Stimulated activated CD4-positive, alpha-beta T cell treated with anti-CD3 and anti-CD28 coated beads, Interleukin-1b, Interleukin-23, amount 100 ng/mL, for 48 hours (primary cell): ENCODE data around the gene DENND1A.

ENCODE experiments used
- DNase-seq: peaks from one replicate; pipeline ENCODE4 v3.0.0-alpha.2; 2020

DENND1A gene

DNA sequence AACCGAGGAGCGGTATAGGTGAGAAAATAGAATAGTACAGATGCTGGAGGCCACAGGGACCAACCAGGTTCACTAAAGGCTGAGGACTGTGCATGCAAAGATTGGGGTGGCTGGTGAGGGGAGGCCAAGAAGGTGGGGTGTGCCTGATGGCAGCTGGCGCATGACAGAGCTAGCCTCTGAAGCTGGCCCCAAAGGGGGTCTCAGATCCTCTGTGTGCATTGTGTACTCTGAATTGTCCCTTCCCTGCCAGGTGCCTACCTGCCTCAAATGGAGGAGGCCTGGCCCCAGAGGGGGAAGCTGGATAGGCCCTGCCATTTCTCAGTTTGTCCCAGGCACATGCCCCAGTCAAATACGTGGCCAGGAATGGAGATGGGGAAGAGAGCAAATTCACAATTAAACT lies 510.8 kb downstream of the DENND1A start:
- DNase-seq, result no peak

DNA sequence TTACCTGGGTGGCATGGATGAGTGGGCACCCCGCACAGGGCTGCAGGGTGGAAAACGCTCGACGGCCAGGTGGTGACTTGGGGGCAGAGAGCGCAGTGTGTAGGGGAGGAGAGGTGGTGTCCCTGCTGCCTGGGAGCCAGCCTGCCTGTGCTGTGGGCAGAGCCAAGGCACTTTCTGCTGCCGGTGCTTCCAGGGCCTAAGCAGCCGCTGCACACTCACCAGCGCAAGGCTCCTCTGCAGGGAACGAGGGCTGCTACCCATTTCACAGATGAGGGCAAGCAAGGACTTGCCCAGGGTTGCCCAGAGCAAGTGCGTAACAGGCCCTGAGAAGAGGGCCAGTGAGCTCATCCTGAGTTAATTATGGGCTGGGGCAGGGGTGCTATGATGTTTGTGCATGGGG lies 511.4 kb downstream of the DENND1A start:
- no peak for DNase-seq

DNA sequence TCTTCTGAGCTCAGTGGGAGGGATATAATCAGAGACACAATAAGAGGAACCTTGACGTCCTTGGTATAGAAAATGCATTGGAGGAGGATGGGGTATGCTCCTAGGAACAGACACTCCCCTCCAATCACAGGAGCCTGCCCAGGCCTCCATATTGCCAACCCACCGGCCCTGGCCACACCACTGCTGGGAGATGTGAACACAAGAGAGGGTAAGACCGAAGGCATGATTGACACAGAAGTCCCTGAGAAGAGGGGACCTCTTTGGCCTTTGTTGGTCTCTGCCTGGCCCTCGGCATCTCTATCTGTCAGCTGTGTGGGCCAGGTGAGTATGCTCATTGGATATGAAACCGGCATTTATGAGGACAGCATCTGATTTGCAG lies 511.9 kb downstream of the DENND1A start:
- DNase-seq, result no peak

DNA sequence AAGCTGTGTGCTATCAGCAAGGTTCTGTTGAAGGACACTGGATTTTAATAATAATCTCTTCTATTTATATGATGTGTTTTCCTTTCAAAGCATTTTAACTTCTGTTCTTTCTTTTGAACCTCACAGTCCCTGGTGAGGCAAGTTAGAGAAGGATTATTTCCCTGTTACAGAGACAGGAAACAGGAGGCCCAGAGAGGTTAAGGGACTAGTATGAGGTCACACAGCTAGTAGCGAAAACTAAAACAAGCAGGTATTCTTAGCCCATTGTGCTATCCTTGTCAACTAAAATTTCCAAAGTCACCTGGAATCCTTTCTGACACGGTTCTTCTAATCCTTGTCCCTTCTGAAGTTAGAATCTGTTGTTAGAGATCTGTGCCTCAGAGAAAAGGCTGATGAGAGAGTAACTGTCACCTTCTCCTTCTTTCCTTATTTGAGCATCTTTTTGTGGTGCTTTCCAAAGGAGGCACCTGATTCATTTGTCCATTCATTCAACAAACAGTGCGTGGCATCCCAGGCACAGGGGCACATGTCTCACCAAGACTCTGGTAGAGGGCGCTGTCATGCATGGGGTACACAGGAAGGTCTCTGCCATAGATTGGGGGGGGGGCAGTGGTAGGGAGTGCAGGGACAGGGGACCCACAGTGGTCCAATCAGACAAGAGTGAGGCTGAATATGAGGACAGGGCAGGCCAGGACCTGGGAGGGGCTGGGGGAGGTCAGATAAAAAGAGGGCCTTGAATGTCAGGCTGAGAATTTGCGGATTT lies 512.5 kb downstream of the DENND1A start:
- no peak for DNase-seq

- DNase-seq, result no peak
These were observed 513.8 kb downstream of the DENND1A start for GRCh38 chr9:123416176-123416575.

- DNase-seq, result no peak
These were observed 514.7 kb downstream of the DENND1A start for GRCh38 chr9:123414936-123415930.

- no peak for DNase-seq
These were observed 515.7 kb downstream of the DENND1A start for GRCh38 chr9:123414204-123414603.

DNA sequence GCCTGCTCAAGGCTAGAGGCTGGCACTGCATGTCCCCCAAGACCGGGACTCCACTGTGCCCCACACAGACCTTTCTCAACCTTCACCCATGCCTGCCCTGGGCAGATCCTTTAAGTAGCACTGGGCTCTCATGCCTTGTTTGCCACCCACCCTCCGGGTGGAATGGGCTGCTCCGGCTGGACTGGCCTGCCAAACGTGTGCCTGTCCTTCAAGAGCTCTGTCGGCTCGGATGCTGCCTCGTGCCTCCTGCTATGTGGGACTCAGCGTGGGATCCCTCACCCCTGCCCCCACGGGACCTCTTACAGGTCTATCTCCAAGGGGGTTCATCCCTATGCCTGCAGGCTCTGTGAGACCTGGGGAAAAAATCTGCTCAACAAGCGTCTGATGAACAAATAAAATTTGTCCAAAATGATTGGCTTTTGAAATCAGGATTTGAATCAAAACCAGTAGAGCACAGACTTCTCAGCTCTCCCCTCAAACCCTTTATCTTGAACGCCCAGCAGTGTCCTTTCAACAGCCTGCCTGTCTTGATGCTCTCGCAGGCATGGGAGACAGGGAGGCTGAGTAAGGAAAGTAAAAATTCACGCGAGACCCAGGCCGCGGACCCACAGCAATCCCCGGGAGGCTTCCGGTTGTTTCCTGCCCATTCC lies 517.6 kb downstream of the DENND1A start:
- no peak for DNase-seq

GRCh38 chr9:123411636-123412035 lies 518.3 kb downstream of the DENND1A start:
- DNase-seq, result no peak

DNA sequence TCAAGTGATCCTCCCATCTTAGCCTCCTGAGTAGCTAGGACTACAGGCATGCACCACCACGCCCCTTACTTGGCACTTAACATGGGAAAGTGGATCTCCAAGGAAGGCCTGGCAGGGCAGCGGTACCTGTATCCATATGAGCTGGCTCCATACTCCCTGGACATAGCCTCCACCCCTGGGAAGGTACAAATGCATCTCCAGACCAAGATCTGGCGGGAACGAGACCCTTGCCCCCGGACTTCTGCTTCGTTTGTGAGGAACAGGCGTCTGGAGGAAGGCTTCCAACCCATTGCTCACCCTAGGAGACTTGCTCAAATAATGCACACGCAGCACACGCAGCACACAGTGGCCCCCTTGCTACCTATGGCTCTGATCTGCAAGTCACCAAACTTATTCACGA lies 518.7 kb downstream of the DENND1A start:
- no peak for DNase-seq

DNA sequence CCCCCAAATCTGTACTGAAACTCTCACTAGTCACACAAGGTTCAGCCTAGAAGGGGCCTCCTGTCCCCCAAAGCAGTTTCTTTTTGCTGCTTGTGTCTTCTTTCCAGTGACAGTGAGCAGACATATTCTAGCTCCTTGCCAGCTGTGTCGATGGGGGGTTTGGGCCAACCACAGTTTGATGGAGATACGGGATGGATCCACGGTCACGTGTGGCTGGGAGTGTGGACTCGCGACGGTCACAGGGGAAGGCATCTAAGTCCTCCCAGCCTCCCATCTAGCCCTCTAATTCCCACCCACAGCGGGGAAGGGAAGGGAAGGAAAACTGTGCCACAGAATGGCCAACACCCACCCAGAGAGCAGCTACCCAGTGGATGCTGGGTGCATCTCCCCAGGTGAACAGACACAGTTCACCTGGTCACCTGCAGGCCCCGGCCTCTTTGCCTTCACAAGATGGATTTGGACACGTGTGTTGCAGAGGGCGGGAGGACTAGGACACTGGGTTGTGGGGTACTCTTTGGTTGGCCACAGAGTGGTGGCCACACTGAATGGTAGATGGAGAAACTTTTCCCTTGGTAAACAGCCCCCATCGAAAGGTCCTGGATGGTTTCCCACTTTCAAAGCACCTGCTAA lies 519.5 kb downstream of the DENND1A start:
- no peak for DNase-seq

DNA sequence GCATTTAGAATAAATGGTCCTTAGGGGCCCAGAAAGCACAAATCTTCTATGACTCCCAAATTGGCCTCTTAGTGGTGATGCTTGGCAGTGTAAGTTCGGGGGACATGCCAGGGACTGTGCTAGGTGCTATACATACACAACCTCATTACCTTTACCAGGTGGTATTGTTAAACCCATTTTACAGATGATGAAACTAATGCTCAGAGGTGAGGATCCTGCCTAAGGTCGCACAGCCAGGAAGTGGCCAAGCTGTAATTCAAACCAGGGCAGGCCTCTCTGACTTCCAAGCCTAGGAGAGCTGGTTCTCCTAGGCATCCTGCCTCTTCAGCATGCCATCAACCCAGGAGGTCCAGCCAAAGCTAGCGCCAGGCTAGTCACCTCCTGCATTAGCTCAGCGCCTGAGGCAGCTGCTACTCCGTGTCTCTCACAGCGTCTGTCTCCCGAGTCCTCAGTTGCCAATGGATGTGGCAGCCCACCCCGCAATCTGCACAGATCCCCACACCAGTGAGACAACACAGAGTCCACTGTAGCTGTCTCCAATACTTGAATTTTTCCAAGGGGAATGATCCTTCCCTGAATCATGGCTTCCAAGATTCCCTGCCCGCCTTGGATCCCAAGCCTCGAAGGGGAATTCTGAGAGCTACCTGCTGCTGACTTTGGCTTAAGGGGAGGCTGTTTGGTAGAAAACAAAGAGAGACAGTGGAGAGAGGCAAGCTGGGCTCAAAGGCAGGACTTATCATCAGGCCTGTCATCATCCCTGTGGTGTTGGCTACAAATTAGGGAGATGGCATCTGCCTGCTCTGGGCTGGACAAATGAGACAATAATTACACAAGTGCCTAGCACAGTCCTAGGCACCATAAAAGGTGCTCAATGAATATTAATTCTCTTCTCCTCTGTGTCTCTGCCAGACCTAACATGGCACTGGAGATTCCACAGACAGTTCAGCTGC lies 521.3 kb downstream of the DENND1A start:
- DNase-seq, result no peak

GRCh38 chr9:123407217-123407851 lies 522.6 kb downstream of the DENND1A start:
- DNase-seq, result no peak

DNA sequence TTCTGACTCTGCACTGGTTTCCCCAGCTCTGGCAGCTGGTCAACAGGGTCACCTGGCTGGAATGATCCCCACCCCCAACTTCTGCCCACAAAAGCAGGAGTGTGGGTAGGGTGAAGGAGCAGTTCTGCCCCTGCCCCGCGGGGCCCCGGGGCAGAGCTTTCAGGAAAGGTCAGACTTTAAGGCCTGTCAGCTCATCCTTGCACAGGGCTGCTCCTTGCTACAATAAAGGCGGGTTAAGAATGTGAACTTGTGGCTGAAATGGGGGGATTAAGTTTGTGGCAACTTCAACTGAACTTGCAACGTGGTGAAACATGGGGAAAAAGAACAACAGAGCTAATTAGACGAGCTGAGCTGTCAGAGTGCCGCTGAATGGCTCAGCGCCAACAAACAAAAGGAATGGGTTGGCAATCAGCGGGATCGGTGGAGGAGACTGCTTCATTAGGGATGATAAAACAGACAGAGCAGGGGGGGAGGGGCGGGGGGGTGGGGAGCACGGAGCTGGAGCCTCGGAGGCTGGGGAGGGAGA lies 523.2 kb downstream of the DENND1A start:
- no peak for DNase-seq

GRCh38 chr9:123406016-123406415 lies 523.9 kb downstream of the DENND1A start:
- DNase-seq, result no peak

- no peak for DNase-seq
These were observed 526.9 kb downstream of the DENND1A start for GRCh38 chr9:123402981-123403509.

DNA sequence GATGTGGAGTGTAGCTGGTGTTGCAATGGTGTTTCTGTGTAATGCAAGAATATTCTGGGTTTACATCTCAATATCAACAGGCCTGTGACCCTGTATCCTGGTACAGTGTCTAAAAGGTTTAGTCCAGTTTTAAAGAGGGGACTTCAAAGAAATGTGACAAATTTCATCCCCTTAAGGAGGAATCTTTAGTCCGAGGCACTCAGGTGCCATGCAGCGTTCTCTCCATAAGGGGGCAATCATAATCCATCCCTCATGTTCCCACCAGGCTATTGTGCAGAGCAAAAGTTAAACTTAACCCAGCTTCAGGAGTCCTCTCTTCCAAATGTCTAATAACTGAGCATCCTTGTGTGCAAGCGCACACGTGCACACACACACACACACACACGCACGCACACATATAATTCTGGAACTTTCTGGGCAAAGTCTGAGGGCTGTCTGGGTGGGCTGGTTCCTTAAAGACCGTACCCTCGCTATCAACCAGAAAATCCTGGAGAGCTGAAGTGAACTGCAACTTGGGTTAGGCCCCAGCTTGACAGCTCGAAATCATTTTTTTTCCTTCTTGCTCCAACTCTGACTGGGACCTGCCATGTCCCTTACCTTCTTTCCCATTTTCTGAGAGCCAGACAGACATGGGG lies 527.9 kb downstream of the DENND1A start:
- peak; percentile 16 for DNase-seq

DNA sequence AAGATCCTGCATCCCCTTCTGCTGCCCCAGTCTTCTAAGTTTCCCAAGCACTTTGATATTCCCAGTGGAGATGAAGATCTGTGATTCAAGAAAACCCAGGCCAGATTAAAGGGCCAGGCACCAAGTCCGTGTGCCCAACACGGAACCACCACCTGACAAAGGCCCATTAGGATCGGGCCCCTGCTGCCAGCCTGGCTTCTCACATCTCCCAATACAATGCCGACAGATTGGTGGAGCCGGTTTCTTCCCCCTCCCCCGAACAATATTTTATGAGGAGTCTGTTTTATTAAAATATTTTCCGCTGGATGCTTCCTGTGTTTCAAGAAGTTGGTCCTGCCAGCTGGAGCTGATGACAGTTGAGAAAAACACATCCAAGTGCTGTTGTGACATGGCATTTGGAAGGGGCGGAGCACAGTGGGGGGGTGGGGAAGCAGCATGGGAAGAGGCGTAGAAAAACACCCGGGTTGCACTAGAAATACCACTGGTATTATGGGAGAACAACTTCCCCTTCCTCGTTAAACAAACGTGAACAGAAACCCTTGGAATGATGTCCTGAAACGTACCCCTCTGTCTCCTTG lies 528.9 kb downstream of the DENND1A start:
- no peak for DNase-seq

DNA sequence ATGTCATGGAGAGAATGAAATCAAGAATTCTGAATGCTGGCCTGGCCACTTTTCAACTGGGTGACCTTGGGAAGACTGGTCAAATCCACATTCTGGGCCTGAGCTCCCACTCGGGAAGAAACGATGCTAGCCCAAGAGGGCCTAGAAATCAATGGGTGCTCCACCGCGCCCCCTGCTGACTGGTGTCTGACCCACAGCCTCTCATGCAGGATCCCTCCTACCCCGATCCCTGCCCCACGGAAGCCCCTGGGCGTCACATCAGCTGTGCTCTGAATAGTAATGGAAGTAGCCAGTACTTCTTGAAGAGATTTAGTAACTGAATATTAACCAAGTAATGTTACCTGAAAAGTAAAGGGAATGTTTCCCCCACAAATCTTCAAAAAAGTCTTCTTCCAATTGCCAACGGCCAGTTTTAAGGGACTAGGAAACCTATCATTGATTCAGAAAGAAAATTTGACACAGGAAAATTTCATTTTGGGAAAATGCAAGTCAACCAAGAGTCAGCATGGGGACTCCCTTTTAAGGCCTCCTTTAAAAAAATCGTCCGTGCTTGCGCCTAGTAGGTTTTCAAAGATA lies 530.0 kb downstream of the DENND1A start:
- DNase-seq, result peak; percentile 16
